CD4-positive, alpha-beta T cell treated with Interleukin-17A for 1 hour (primary cell): ENCODE data around the gene AHCYL2.
"Not testable (repeated sequence)": the region's sequence is repeated elsewhere in the genome, so short reads cannot be mapped to it uniquely, and the experiment has no call there.

Source experiments
- DNase-seq: peaks from one replicate; pipeline ENCODE4 v3.0.0-alpha.2; 2020

The AHCYL2 gene

GRCh38 chr7:129388333-129389098 is 163.7 kb downstream of the AHCYL2 start:
- DNase-seq: no peak

DNA sequence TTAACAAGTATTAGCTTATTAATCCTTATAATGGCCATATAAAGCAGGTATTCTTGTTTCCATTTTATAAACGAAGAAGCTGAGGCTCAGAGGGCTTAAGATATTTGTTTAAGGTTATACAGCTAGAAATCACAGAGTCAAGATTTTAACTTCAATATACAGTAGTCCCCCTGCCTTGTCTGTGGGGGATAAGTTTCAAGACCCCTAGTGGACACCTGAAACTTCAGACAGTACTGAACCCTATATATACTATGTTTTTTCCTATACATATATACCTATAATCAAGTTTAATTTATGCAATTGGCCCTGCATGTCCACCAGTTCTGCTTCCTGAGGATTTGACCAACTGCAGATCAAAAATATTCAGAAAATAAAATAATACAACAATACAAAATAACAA is 165.0 kb downstream of the AHCYL2 start:
- DNase-seq: no peak

DNA sequence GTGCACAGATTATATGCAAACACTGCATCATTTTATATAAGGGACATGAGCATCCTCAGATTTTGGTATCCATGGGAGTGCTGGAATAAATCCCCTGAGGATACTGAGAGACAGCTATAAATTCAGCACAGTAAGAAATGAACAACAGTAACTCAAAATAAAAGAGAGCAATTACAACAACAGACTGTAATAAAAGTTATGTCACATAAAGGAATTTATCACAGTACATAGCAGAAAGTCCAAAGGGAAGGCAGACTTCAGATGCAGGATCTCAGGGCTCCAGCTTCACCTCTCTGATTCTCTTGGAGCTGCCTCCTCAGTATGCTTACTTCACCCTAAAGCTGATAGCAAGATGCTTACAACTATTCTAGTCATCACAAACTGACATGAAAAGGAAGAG is 165.5 kb downstream of the AHCYL2 start:
- no peak for DNase-seq

DNA sequence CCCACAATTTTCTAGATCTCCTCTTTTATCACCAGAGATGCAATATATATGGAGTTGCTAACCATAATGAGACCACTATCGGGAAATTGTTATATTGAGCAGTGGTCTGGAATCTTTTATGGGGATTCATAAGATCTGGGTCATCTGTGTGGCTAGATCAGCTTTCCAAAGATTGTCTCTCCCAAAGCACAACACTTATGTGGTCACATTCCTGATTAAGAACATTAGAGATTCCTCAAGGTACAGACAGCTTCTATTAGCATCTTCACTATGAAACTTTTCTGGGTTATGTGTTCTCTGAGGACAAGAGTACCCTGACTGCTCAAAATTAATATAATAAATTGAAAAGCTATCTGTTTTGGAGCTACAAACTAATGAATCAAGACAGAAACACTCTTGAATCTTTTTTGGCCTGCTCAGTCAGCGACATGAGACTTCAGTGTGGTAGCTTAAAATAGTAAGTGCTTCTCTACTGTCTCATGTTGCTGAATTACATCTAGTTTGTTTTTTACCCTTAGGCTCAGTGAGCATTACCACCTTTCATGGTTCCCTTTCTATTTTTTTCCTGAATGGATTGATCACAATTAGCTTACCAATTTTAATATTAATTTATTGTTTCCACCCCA is 166.8 kb downstream of the AHCYL2 start:
- no peak for DNase-seq

GRCh38 chr7:129393255-129393654 is 168.4 kb downstream of the AHCYL2 start:
- no peak for DNase-seq

- DNase-seq: no peak
Measured at GRCh38 chr7:129394101-129394500, 169.3 kb downstream of the AHCYL2 start.

GRCh38 chr7:129394982-129395914 is 170.4 kb downstream of the AHCYL2 start:
- no peak for DNase-seq

DNA sequence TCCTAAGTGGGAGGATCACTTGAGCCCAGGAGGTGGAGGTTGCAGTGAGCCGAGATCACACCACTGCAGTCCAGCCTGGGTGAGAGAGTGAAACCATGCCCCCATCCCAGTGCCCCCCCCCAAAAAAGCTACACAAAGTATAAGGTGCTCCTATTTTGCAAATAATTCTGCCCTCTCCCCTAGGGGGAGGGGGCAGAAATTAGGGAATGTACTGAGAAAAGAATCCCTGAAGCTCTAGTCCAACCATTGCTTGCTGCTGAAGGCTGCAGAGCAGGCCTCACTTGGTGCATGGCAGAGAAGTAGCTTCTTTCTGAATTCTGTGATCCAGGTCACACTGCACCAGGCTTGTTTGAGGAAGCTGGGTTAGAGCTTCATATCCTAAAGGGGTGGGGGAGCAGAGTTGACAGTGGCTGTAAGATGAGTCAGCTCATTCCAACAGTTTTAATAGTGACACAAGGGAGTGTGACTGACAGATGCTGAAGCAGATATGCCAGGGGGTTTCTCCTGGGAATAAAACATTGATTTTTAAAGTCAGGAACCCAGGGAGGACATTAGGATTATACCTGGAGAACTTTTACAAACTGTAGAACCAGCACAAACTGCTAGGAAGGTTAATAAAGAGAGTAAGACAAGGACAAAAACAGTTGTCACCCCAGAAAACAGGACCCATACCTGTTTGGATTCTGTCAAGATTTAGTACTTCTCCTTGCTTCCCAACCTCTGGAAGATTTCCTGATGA is 176.6 kb downstream of the AHCYL2 start:
- DNase-seq: no peak

- DNase-seq: peak; percentile 3
Measured at GRCh38 chr7:129401967-129402860, 177.4 kb downstream of the AHCYL2 start.

DNA sequence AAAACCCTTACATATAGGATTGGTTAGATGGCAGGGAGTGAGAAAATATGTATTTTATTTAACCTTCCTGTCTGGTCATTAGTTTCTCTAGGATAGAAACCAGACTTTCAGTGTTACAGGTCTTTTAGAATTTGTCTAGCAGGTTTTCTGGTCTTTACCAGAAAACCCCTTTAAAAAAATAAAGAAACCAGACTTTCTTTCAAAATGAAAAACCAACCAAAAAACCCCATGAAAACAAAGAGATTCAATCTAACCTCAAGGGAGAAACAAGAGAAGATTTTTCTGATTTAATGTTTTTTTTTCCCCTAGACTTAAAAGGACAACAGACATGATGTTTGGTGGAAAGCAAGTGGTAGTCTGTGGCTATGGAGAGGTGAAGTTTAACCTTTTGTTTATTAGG is 180.7 kb downstream of the AHCYL2 start:
- no peak for DNase-seq

DNA sequence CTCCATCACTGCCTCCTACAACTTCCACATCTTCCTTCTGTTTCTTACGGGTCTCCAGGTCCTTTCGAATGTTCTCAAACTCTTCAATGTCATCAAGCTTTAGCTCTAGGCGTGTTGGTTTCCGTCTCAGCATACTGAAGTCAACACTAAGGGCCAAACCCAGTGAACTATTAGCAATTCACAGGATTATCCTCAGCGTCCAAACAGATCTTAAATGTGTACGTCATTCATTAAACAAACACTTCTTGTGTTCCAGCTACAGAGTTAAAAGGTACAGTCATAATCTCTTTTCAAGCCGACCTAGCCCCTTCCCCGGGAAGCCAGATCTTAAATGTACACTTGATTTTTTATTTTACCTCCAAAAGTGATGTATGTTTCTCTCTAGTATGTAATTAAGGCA is 185.4 kb downstream of the AHCYL2 start:
- not testable (repeated sequence) for DNase-seq

- DNase-seq: no peak
Measured at GRCh38 chr7:129412501-129412900, 187.7 kb downstream of the AHCYL2 start.

DNA sequence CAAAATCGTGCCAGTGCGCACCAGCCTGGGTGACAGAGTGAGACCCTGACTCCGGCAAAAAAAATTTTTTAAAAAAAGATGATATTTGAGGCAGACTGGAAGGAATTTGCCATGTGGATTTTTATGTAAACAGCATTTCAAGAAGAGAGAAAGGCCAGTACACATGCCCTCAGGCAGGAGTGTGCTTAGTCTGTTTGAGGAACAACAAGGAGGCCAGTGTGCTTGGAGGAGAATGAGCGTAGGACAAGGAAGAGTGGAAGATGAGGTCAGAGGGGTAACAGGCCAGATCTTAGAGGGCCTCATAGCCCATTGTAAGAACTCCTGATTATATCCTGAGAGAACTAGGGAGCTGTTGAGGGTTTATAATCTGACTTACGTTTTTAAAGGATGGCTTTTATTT is 192.2 kb downstream of the AHCYL2 start:
- no peak for DNase-seq

GRCh38 chr7:129421717-129422250 is 197.0 kb downstream of the AHCYL2 start:
- DNase-seq: no peak

DNA sequence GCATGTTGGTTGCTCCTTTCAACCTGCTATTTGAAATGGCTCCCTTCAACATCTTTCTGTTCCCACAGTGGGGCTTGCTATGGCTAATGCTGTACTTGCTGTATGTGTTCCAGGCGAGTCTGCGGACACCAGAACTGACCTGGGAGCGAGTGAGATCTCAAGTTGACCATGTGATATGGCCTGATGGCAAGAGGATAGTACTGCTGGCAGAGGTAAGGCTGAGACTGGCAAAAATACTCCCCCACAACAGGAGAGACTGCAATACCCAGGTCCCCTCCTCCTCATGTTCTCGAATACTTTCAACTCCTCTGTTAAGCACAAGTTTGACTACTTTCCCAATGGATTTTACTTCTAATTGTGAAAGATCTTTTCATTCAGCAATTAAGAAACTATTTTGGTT is 197.9 kb downstream of the AHCYL2 start:
- DNase-seq: no peak

DNA sequence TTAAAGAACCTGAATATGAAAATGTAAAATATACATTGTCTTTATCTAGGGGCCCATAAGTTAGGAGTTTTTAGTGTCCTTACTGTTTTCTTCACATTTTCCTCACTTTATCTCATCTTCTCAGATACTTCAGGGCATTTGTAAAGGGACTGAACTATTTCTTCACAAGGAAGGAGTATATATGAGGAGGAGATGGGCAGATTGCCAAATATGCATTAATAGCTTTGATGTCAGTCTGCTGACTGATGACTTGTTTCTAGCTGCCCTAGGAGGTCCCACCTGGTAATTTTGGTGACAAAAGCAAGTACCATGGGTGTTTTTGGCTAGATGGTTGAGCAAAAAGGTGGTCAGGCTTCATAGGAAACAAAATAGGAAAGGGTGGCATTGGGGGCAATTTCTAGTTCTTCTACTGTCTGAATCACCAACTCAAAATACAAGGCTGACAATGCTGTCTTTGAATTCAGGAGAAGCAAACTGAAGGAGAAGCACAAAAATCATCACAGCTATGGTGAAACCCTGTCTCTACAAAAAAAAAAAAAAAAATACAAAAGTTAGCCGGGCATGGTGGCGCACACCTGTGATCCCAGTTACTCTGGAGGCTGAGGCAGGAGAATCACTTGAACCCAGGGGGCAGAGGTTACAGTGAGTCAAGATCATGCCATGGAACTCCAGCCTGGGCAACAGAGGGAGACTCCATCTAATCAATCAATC is 199.0 kb downstream of the AHCYL2 start:
- no peak for DNase-seq

- no peak for DNase-seq
Measured at GRCh38 chr7:129426482-129426881, 201.7 kb downstream of the AHCYL2 start.

DNA sequence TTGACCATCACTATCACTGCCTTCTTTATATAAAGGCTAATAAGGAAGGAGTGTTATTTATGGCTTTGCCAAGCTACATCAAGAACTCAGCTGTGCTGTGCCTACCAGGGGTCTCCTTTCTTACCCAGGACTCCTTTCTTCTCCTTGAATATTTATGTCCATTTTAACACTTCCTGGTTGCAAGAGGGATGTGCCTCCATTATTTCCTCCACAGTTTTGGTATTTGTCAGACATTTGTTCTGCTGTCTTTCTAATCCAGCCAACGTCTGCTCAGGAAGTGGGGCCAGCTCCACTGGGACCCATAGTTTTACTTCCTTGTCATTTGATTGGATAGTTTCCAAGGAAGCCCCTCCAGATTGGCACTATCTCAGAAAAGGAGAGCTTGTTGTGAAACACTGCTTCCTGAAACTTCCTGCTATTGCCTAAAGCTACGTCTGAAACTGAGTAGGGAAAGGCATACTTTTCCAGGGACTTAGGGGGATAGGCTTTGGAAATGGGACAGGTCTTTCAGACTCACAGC is 202.8 kb downstream of the AHCYL2 start:
- DNase-seq: no peak

DNA sequence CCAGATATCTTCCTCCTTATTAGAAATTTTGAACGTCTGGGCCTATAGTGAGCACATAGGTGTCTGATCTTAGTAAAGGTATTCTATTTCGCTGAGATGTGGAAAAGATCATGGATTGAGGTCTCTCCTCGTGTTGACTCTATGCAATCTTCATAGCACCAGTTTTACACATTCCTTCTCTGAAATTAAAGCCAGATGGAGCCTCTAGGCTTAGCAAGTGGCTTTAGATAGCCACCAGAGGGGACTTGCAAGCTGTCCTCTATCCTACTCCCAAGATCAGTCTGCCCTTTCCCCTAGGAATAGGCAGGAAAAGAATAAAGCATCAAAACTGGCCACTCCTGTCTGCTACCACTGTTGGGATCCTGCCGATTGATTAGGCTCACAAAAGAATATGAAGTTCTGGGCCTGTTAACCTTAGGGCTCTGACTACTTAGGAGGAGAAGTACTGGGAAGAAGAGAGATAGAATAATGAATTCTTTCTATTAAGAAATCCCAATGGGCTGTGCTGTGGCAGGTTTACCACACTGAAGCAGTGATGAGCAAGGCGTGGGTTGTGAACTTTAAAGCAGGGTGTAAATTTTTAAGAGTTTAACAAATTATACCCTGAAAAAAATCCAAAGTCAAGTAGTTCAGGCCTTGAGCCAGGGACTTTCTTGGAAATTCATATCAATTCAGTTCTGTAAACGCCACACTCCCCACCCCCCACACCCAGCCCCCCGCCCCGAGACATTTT is 207.2 kb downstream of the AHCYL2 start:
- DNase-seq: no peak
